HG02678 (cell line): ENCODE results near the gene DYNC1I1.
"Not testable (repeated sequence)": the region's sequence is repeated elsewhere in the genome, so short reads cannot be mapped to it uniquely, and the experiment has no call there.

Experiments
- ATAC-seq: cut with Tn5 transposase; IDR thresholded peaks from one replicate; pipeline ENCODE4 v1.9.1; 2021; ENCODE audit warnings: mild to moderate bottlenecking, moderate library complexity; ENCODE audit not compliant: unreplicated experiment

Gene DYNC1I1

DNA sequence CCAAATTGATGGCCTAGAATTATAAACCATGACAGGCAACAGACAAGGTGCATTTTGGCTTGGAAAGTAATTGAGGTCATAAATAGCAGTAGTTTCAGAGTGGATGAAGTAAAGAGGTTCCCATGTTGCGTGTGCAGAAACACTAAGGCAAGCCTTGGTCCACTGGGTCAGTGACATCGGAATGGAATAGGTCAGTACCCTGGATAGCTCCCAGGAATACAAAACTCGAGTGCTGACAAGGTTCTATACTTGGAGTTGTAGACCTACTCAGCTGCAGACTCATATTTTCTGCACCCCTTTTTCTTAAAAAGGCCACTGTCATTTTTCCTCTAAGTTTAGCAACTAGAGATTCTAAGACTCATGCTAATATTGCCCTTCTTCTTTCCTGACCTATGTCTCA lies 132.8 kb downstream of the DYNC1I1 start:
- no peak for ATAC-seq

DNA sequence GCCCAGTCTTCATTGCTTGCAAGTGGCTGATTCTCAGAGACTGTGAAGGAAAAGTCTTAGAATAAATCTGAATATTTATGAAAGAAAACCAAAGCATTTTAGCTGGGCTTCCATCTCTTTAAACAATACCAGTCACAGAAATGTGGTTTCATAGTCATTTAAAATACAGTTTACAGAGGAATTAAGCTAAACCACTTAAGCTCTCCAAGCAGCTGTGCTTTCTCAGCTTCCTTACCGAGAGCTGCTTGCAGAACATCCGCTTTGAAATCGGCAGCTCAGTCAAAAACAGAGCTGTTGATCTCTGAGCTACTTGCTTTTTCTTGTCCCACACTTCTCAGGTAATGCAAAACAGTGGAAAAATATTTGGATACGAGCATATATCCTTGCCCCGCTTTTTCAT lies 134.5 kb downstream of the DYNC1I1 start:
- no peak for ATAC-seq

DNA sequence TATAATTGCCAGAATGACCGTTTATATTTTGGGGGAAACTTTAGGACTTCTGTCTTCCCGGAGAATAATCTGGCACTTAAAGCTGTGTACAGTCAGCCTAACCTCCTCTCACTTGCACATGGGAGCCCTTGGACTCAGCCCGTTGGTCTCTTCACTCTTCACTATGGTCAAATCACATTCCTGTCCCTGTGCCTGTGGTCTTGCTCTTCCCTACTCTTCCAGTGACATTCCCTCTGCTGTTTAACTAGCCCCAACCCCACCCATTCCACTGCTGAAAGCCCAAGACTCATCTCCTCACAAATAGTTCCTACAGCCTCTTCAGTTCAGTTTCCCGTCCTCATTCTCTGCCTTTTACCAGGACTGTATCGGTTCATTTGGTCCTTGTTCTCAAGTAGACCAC lies 135.0 kb downstream of the DYNC1I1 start:
- ATAC-seq = no peak

DNA sequence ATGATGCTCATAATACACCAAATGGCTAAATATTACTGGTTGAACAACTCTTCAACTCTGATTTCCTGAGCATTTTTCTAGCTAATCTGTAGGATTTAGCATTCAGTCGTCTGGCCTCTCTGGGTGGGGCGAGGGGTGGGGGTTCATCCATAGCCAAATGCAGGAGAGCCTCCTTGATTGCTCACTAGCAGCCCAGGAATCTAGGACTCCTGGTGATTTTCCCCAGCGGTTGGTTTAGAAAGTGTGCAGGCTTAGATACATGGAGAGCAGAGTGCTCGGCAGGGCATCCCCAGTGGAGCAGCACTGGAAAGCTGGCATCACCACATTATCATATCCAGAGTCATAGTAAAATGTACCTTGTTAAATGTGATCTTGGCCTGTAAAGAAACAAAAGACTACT lies 136.1 kb downstream of the DYNC1I1 start:
- no peak for ATAC-seq

DNA sequence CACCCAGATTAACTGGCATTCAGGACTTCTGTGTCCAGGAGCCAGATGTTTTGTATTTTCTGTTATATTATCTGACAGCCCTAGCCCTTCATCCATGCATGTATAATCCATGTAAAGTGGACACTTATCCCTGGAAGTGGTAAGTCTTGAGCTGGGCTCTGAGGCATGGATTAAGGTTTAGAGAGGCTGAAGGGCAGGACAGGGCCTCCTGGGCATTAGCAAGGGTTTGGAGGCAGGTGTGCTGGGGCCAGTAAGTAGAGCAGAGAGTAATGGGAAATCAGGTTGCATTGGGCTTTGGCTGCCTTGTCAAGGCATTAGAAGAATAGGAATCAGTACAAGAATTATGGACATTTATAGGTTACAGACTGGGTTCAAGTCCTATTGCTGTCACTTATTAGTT lies 138.0 kb downstream of the DYNC1I1 start:
- ATAC-seq = no peak

DNA sequence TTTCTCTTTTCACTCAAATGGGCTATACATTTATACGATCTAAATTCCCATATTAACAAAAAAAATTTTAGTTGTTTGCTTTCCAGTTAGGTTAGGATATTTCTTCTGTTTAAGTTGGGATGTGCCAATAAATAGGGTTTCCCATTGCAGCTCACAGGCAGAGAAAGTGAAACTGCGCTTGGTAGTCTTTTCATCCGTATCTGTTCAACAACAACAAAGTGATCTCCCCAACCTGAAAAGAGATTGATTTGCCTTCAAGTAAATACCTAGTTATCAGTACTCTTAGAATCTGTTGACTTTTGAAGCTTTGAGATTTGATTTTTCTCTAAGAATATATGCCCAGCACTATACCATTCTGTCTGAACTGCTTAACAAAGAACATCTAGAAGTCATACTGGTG lies 143.4 kb downstream of the DYNC1I1 start:
- no peak for ATAC-seq

DNA sequence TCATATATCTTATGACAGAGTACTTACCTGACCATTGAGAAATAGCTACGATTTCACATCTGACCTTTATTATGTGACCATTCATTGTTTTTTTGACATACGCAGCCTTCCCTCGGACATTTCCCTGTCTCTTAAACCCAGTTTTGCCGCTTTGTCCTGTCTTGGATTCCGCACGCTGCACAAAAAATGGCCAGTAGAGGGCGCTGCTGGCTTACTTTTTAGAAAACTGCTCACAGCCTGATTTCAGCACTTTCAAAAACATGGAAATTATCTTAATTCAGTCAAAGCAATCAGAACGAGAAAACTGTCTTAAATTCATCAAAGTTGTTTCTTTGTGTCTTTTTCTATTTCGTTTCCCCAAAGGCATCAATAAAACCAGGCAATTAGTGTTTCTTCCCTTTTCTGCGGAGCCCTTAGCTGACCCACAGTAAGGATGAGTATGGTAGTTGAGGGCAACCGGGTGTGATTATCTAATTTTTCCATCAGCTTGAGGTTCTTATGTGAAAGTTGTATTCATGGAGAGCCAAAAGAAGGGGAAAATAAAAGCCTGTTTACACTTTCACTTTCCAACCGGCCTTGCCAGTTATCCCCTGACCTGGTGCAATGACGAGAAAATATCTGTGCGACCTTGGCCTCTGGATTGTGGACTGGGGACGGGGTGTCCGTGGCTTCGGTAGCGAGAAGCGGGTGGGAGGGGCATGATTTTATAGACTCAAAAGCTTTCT lies 144.4 kb downstream of the DYNC1I1 start:
- peak; percentile 78 for ATAC-seq

DNA sequence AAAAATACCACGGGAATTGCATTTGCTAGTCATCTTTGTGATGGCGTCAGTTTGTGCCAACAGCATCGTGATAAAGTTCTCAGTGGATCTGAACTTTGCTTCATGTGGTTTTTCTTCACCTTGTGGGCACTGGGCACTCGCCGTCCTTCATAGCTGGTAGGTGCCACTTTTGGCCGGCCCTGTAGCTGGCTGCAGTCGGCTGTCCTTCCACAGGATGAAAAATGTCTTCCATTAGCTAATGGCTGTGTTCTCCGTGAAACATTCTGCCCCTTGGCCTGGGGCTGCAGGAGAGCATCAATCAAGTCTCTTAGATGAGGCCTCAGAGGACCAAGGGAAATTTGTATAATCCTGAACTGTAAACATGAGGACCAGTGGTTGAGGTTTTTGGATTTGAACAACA lies 145.3 kb downstream of the DYNC1I1 start:
- no peak for ATAC-seq

DNA sequence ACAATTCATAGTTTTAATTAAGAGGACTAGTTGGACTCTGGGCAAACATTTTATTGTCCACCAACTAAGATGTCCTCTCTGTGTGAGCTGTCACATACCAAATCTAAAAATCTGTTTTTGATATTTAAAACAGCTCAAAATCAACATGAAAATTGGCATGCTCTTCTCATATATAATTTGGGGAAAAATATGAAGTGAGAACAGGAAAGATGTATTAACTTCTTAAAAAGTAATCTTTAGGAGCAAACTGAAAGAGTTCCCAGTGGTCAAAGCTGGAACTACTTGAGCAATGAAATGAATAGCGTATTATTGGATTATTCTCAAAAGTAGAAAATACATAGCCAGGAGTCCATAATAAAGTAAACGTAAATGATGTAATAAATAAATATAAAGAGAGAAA lies 147.2 kb downstream of the DYNC1I1 start:
- no peak for ATAC-seq

DNA sequence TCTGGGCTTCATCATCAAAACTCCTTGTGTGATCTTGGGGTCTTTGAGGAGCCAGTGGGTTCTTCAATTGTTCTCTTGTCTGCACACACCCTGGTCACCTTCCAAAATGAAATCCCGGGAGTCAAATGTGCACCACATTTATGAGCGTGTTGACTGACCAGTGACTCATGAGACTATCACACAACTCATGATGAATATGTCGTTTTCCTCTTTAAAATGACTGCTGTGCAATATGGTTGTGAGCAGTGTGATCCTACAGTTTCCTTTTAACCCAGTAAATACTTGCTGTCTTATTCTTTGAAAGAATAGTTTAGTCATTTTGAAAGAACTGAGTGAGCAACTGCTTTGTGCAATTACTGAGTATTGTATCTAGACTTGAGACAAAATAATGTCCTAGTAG lies 149.2 kb downstream of the DYNC1I1 start:
- ATAC-seq = no peak

DNA sequence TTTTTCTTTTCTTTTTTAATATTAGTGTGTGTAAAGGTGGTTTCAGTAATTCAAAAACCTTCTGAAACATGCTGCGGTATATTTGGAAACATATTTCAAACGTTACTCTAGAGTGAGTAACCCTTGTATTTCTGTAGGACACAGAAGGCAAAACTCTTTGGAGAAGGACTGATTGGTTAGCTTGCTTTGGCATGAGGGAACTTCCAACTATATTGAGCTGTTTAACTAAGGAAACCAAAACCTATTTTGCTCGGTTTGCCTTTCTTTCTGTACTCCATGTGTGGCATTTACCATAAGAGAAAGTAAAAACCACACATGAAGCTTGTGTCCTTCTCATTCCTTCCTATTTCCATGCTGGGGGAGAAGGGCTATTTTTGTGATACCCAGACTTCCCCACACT lies 149.8 kb downstream of the DYNC1I1 start:
- no peak for ATAC-seq

DNA sequence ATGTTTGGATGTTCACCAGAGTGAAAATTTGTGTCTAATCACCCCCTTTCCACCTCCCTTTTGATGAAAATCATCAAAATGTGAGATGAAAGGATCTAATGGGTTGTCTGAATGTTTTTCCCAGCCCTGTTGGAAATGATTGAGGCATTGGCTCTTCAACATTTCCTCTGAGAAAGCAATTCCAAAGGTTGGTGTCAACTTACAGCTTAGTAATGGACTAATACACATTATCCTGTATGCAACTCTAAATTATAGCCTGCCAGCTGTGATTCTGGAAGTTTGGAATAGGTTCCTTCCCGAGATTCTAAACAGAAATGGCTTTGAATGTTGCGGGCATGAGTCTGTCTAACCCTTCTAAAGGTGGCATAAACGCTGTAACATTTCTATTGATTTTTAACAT lies 152.9 kb downstream of the DYNC1I1 start:
- no peak for ATAC-seq

DNA sequence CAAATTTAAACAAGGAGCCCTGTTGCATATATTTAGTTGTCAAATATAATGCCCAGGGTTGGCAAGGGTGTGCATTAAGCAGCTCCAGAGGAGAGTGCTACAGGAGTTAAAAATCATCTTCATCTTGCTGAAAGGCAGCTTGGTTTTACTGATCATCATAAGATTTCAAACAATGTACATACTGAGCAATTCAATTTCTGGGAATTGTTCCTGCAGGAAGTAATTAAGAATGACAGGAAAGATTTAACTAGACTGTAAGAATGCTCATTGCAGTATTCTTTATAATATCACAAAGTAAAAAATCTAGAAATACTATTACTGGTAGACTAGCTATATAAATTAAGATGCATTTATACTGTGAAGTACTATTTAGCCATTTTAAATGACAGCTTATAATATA lies 153.6 kb downstream of the DYNC1I1 start:
- no peak for ATAC-seq

DNA sequence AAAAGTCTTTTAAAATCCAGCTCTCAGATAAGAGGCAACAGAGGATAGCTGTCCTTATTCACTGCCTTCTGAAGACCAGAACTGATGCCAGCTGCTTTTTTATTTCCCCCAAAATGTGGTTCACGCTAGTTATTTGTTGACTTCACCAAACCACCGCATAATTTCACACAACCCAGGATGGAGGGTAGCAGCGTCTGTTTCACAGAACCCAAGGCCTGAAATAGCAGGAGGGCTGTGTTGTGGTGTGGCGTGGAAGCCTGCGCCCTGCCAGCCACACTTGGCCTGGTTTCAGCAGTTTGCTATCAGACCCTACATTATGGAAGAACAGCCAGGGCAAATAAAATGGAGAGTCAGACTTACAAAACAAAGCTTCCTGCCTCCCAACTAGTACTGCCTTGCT lies 155.4 kb downstream of the DYNC1I1 start:
- no peak for ATAC-seq

DNA sequence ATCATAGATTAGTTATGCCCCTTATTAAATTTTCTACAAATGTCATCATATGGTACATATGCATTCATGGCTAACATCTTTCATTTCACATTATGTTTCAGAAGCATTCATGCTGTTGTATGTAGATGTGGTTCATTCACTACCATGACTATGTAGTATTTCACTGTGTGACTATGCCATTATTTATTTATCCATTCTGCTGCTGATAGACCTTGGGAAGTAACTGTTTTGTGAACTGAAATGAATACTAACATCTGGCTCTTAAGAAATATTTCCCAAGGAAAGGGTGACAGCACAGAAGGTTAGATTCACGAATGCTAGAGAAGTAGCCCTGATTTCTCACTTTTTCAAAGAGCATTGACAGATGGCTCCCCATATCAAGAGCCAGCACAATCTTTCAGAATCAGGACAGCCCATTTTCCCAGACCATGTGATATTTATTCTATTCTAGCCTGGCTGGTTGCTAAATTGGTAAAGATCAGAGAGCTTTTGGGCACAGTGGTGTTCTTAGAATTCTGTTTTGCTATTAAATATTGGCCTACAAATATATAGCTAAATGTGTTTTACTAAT lies 157.4 kb downstream of the DYNC1I1 start:
- no peak for ATAC-seq

DNA sequence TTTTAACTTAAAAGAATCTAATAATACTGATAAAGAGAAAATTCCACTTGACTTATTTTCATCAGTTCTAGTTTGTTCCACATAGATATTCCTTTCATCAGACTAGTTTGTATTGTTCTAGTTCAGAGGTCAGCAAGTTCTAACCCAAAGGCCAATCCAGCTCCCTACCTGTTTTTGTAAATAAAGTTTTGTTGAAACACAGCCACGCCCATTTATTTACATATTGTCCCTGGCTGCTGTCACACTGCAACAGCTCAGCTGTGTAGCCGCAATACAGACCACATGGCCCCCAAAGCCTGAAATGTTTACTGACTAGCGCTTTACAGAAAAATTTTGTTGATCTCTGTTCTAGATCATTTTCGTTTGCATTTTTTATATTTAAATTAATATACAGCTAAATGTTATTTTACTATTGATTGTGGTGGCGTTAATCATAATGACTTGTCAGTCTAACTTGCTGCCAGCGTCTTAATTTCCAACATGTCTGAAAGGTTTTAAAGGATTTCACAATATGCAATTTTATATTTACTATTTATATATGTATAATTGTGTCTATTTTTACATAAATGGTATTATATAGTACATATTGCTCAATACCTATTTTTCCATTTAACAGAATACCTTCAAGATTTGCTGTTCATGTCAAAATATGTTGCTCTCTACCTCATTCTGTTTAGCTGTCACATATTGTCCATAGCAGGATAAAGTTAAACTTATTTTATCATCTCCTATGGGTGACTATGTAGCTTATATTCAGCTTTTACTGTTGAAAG lies 159.3 kb downstream of the DYNC1I1 start:
- no peak for ATAC-seq

DNA sequence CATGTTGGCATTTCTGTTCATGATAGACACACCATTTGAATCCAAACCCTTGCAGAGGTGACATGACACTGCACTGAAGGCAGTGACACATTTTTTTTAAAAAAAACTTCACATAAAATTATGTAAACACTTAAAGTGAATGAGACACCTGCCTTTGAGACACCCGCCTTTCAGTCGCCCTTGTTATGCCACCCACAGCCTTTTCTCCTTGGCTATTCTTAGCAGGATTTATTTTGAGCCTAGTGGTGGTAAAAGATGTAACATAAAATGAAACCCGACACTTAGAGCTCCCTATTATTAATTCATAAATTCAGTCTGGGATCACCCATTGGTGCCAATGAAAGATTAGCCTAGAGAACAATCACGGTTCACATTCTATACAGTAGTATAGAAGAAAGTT lies 161.3 kb downstream of the DYNC1I1 start:
- no peak for ATAC-seq

DNA sequence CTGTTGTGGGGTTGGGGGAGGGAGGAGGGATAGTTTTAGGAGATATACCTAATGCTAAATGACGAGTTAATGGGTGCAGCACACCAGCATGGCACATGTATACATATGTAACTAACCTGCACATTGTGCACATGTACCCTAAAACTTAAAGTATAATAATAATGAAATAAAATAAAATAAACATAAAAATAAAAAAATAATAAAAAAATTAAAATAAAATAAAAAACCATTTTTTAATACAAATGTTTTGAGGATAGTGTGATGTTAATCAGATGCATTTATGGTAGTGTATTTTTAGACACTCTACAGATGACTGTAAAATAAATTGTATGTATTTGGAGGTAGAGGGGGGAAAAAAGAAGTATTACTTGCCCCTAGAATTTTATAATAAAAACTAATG lies 172.5 kb downstream of the DYNC1I1 start:
- ATAC-seq = not testable (repeated sequence)

DNA sequence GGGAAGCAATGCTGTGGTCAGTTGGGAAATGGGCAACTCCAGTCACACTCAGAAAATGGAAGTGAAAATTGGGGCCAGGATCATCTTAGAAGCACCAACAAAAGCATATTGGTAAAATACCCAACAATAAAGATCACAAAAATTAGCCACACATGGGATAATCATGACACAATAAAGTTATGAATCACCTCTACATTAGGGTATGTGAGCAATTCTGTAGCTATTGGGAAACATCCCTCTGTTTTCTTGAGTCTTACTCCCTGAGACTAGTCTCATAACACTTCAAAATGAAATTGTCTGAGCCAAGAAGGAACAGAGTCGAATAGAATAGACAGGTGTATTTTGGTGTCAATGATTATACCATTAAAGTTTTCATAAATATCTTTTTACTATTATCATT lies 178.3 kb downstream of the DYNC1I1 start:
- ATAC-seq = no peak

DNA sequence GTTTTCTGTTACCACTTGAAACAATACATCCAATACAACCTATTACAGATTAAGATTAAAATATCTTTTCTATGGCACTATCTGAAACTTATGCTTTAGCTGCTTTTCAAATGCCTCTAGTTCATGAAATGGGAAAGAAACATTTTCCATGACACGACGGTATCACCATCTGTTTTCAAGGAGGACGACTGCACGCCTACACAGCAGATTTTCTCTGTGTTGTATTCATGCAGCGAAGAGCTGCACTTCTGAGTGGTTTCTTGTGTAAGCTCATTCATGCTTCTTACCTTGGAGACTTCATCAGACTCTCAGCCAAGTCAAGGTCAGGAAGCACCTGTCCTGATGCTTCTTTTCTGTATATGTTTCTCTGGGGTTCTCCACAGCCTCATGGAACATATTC lies 179.2 kb downstream of the DYNC1I1 start:
- ATAC-seq = no peak

DNA sequence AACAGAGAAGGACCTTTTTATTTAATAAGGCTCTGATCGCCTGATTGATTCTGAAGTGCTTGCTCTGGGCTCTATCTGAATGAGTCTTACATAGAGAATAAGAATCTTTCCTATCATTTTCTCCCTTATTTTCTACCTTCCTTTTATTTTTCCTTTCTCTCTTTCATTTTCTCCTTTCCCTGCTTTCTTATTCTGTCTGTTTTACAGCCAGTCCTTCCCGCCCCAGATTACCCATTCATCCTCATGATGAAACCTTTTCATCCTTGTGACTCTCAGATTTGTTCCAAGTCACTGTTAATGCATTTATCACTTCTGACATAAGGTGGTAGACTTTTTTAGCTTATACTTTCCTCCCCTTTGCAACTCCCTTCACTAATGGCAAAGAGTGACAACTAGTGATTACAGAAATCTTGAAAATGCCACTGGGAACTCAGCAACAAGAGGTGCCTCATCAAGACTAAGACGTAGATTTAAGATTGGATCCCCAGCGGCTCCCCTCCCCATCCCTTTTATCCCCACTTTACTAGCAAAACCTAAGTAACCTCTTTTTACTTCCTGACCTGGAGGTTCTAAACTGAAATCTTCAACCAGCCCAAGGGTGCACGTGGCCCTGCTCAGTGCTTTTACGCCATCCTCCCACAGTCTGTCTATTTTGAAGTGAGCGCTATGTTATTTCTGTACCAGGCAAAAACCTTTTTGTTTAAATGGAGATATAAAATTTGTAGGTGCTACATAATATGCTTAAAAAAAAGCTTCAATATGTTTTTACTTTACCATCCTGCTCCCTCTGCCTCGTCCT lies 179.8 kb downstream of the DYNC1I1 start:
- ATAC-seq = no peak
